ENCODE results near the gene PDE4D. TPM values are rescaled to one million over a fixed set of nuclear protein-coding genes. Genes with fewer than 3 reads are reported as not detected.

PDE4D gene
- total RNA-seq, 1 experiment from 2014 or later, result 11.6 TPM

- DNase-seq, result peak; percentile 58
- no peak for TF ChIP-seq CTCF (IDR thresholded peaks at IDR 0.05; ENCODE audit: unreplicated experiment)
- H3K4me3 Mint-ChIP-seq (ENCODE audit: low read depth, unreplicated experiment), result no peak overlapping the region
- no peaks in the 10 kb centered on the region for H3K9me3 Mint-ChIP-seq (ENCODE audit: low read depth, unreplicated experiment)
- CTCF ChIA-PET, result no interaction called here
- H3K4me1 Mint-ChIP-seq (ENCODE audit: low read depth, unreplicated experiment), result peaks cover 12% of the 10 kb centered on the region
- BruUV-seq (replicated peaks), result no TSS peak
- no peaks in the 10 kb centered on the region for H3K27me3 Mint-ChIP-seq (ENCODE audit: unreplicated experiment)
- peak overlapping the region; percentile 78 for H3K27ac Mint-ChIP-seq (ENCODE audit: unreplicated experiment)
- peaks cover 5% of the 10 kb centered on the region for H3K36me3 Mint-ChIP-seq (ENCODE audit: insufficient read depth, unreplicated experiment)
- intact Hi-C loops (cut with micrococcal nuclease; ENCODE audit: unreplicated experiment), result loop anchor here (5.0 kb wide), 1 partner anchor 609 kb away; no protein-coding TSS in a partner anchor
Measured at GRCh38 chr5:59193616-59194319, 699.8 kb downstream of the PDE4D start.

GRCh38 chr5:59190746-59191145 is 702.8 kb downstream of the PDE4D start:
- no peaks in the 10 kb centered on the region for H3K27me3 Mint-ChIP-seq (ENCODE audit: unreplicated experiment)
- intact Hi-C loops (cut with micrococcal nuclease; ENCODE audit: unreplicated experiment), result loop anchor here (5.0 kb wide), 1 partner anchor 612 kb away; no protein-coding TSS in a partner anchor
- no peak overlapping the region for H3K4me3 Mint-ChIP-seq (ENCODE audit: low read depth, unreplicated experiment)
- TF ChIP-seq CTCF (IDR thresholded peaks at IDR 0.05; ENCODE audit: unreplicated experiment), result no peak
- H3K27ac Mint-ChIP-seq (ENCODE audit: unreplicated experiment), result no peak overlapping the region
- H3K36me3 Mint-ChIP-seq (ENCODE audit: insufficient read depth, unreplicated experiment), result peaks cover 5% of the 10 kb centered on the region
- no peak for DNase-seq
- no TSS peak for BruUV-seq (replicated peaks)
- CTCF ChIA-PET, result interaction anchor here (1.5 kb wide), 1 partner anchor 177 kb away, joined by 3 read pairs; no protein-coding TSS in a partner anchor
- peaks cover 12% of the 10 kb centered on the region for H3K4me1 Mint-ChIP-seq (ENCODE audit: low read depth, unreplicated experiment)
- H3K9me3 Mint-ChIP-seq (ENCODE audit: low read depth, unreplicated experiment), result no peaks in the 10 kb centered on the region

GRCh38 chr5:59189472-59190244 is 703.9 kb downstream of the PDE4D start:
- Mint-ChIP-seq H3K4me3 (ENCODE audit: low read depth, unreplicated experiment) (no peak overlapping the region), H3K9me3 (ENCODE audit: low read depth, unreplicated experiment) (no peaks in the 10 kb centered on the region), H3K27ac (ENCODE audit: unreplicated experiment) (no peak overlapping the region), H3K36me3 (ENCODE audit: insufficient read depth, unreplicated experiment) (peaks cover 5% of the 10 kb centered on the region), H3K27me3 (ENCODE audit: unreplicated experiment) (no peaks in the 10 kb centered on the region), H3K4me1 (ENCODE audit: low read depth, unreplicated experiment) (peaks cover 11% of the 10 kb centered on the region)
- TF ChIP-seq CTCF (IDR thresholded peaks at IDR 0.05; ENCODE audit: unreplicated experiment), result no peak
- BruUV-seq (replicated peaks), result no TSS peak
- CTCF ChIA-PET, result interaction anchor here (2.2 kb wide), 1 partner anchor 178 kb away, joined by 16 read pairs; no protein-coding TSS in a partner anchor
- DNase-seq, result no peak
- intact Hi-C loops (cut with micrococcal nuclease; ENCODE audit: unreplicated experiment), result loop anchor here (5.0 to 10.0 kb wide), 2 partner anchors 305 to 613 kb away; no protein-coding TSS in a partner anchor

- TF ChIP-seq CTCF (IDR thresholded peaks at IDR 0.05; ENCODE audit: unreplicated experiment), result peak; percentile 63
- Mint-ChIP-seq H3K27ac (ENCODE audit: unreplicated experiment) (no peak overlapping the region), H3K4me3 (ENCODE audit: low read depth, unreplicated experiment) (peak overlapping the region; percentile 47), H3K4me1 (ENCODE audit: low read depth, unreplicated experiment) (peaks cover under 1% of the 10 kb centered on the region), H3K36me3 (ENCODE audit: insufficient read depth, unreplicated experiment) (no peaks in the 10 kb centered on the region), H3K9me3 (ENCODE audit: low read depth, unreplicated experiment) (no peaks in the 10 kb centered on the region), H3K27me3 (ENCODE audit: unreplicated experiment) (no peaks in the 10 kb centered on the region)
- intact Hi-C loops (cut with micrococcal nuclease; ENCODE audit: unreplicated experiment), result loop anchor here (1.0 to 10.0 kb wide), 3 partner anchors 179 to 306 kb away; no protein-coding TSS in a partner anchor
- CTCF ChIA-PET, result interaction anchor here (0.6 to 2.2 kb wide), 5 partner anchors 139 to 612 kb away, joined by 3 to 16 read pairs (median 4); no protein-coding TSS in a partner anchor
- DNase-seq, result peak; percentile 63
- BruUV-seq (replicated peaks), result no TSS peak
Measured at GRCh38 chr5:59188419-59189225, 704.9 kb downstream of the PDE4D start.

Measured in Calu3 (cell line).